Astrocyte of the spinal cord (primary cell): ENCODE measurements around the gene MAPK1IP1L.
"Not testable (repeated sequence)": the region's sequence is repeated elsewhere in the genome, so short reads cannot be mapped to it uniquely, and the experiment has no call there.

Source experiments
- DNase-seq: peaks from one replicate; pipeline ENCODE4 v3.0.0; 2011; ENCODE audit warnings: low read depth, low spot score
- H3K4me3 ChIP-seq: 2 replicates; pipeline ENCODE4 v1.5.1; 2011; ENCODE audit warnings: low read depth, mild to moderate bottlenecking, low read length, moderate library complexity
- CTCF ChIP-seq: IDR thresholded peaks from 2 replicates; pipeline ENCODE4 v1.5.1; 2012; ENCODE audit warnings: low read depth, mild to moderate bottlenecking, low read length, inconsistent platforms
- in situ Hi-C: cut with HindIII; loops from 2 replicates; pipeline ENCODE4 v1.10.0; 2017; ENCODE audit warnings: low sequenced_read_pairs

Gene MAPK1IP1L

DNA sequence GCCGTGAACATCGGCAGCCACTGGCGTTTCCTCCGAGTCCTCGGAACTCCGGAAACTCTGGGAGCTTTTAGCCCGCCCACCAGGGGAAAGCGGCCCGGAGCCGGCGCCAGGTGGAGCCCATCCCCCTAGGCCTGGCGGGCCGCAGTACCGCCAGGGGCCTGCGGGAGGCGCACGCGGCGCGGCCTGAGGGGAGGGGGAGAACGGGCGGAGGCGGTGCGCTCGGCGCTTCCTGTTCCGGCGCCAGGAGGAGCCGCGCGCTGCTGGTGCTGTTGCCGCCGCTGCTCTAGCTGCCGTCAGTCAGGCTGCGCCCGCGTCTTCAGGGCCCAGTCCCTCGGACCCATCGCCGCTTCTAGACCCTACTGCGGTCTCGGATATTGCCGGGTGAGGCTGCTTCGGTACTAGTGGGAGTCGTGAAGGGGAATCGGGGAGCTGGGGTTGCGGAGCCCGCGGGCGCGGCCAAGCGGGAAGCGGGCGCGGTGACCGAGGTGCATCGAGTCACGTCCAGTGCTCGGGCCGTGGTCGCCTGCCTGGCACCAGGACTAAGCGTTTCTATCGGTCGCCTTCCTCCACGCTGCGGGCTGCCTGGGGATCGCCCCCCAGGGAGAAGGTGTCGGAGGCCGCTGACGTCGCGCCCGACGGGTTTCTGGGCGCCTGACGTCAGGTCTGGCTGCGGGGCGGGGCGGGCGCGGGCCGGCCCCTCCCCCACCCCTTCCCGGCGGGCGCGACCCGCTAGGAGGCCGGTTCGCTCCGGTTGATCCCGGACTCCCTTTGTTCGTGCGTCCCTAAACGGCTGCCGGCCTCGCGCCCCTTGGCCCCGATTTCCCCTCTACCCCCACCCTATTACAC lies at the start of gene MAPK1IP1L:
Gene MAPK1IP1L, plus strand, starts transcription at position 225 of the 846 bp plus-strand sequence. CDS start 10,037 bp downstream, outside the sequence.
- peak; percentile 89 for TF ChIP-seq CTCF
- peak within 1 kb of the TSS; percentile 100 for H3K4me3 ChIP-seq
- peak; percentile 94 for DNase-seq
- in situ Hi-C loops = no loop called here

GRCh38 chr14:55005071-55005470 lies 46.4 kb upstream of the MAPK1IP1L start:
- DNase-seq = no peak
- no peak for TF ChIP-seq CTCF
- in situ Hi-C loops = no loop called here
- H3K4me3 ChIP-seq = no peak overlapping the region

- H3K4me3 ChIP-seq = no peak overlapping the region
- TF ChIP-seq CTCF = no peak
- in situ Hi-C loops = no loop called here
- DNase-seq = no peak
Measured at GRCh38 chr14:55015006-55015405, 36.4 kb upstream of the MAPK1IP1L start.

DNA sequence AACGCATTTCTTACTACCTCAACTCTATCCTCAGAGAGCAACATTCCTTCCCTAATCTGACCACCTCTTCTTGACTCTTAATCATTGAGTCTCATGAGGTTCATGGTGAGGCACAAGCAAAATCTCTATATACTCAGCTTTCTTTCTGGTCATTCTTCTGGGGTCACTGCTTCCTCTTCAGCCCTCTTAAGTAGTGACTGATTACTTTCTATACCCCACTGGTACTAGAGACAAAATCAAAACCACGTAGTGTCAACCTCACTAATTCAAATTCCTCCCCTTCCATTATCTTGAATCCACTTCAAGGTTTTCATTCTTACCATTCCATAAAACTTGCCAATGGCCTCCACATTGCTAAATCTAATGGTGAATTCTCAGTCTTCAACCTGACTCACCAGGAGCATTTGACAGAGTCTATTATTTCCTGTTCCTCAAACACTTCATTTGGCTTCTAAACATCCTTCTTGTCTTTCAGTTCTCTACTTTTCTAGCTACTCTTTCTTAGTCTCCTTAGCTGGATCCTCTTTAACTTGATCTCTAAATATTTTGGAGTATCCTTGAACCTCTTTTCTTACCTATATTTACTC lies 31.4 kb upstream of the MAPK1IP1L start:
- TF ChIP-seq CTCF = no peak

GRCh38 chr14:55024365-55024764 lies 27.1 kb upstream of the MAPK1IP1L start:
- DNase-seq, in situ Hi-C loops, H3K4me3 ChIP-seq: not testable (repeated sequence)

More for the DNA sequence above, 31.4 kb upstream of the MAPK1IP1L start:
- DNase-seq = no peak
- in situ Hi-C loops = no loop called here
- no peak overlapping the region for H3K4me3 ChIP-seq

- peak overlapping the region; percentile 73 for H3K4me3 ChIP-seq
- no peak for DNase-seq
- in situ Hi-C loops = no loop called here
- TF ChIP-seq CTCF = no peak
Measured at GRCh38 chr14:55025948-55026347, 25.5 kb upstream of the MAPK1IP1L start.

DNA sequence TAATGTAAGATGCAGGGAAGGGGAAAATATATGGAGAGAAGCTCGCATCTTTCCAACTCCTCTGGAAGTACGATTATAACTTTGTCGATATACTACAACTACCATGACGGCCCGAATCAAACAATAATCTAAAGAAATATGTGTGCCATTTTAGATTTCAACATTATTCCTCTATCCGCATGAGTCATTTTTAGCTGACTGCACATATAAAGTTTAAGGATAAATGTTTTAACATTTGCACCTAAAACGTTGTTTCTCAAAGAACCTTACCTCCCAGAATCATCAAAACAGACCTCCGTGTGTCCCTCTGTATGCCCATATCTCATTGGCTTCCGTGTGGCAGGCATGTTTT lies 25.0 kb upstream of the MAPK1IP1L start:
- DNase-seq = no peak
- H3K4me3 ChIP-seq = peak overlapping the region; percentile 73
- no peak for TF ChIP-seq CTCF
- in situ Hi-C loops = no loop called here
